AG10803 (cell line): ENCODE measurements around the gene DAP.
A peak's percentile ranks its signal among the peaks of the same experiment; 100 is the strongest.

Experiments
- DNase-seq: peaks from one replicate; pipeline ENCODE4 v3.0.0; 2010; ENCODE audit warnings: low read depth
- H3K4me3 ChIP-seq: 2 replicates; pipeline ENCODE4 v1.5.1; 2011; ENCODE audit warnings: mild to moderate bottlenecking, low read length, control low read depth
- TF ChIP-seq, protein P1 (sequence below): conservative IDR thresholded peaks from 2 replicates; pipeline ENCODE4 v1.5.1; 2011; ENCODE audit warnings: mild to moderate bottlenecking, low read length, control low read depth, inconsistent platforms

Gene DAP

DNA sequence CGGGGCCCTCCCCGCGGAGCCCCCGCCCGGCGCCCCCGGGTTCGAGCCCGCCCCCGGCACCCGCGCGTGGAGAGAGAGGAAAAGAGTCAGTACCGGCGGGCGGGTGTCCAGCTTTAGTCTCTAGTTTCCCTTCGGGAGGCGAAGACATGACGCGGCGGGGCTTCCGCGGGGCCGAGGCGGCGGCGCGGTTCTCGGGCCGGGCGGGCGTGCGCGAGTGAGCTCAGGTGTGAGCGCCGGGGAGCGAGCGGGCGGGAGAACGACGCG is 181 bp downstream of the DAP start:
- H3K4me3 ChIP-seq: peak overlapping the region; percentile 64
- no peak for DNase-seq
- TF ChIP-seq, protein P1, sequence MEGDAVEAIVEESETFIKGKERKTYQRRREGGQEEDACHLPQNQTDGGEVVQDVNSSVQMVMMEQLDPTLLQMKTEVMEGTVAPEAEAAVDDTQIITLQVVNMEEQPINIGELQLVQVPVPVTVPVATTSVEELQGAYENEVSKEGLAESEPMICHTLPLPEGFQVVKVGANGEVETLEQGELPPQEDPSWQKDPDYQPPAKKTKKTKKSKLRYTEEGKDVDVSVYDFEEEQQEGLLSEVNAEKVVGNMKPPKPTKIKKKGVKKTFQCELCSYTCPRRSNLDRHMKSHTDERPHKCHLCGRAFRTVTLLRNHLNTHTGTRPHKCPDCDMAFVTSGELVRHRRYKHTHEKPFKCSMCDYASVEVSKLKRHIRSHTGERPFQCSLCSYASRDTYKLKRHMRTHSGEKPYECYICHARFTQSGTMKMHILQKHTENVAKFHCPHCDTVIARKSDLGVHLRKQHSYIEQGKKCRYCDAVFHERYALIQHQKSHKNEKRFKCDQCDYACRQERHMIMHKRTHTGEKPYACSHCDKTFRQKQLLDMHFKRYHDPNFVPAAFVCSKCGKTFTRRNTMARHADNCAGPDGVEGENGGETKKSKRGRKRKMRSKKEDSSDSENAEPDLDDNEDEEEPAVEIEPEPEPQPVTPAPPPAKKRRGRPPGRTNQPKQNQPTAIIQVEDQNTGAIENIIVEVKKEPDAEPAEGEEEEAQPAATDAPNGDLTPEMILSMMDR: no peak

DNA sequence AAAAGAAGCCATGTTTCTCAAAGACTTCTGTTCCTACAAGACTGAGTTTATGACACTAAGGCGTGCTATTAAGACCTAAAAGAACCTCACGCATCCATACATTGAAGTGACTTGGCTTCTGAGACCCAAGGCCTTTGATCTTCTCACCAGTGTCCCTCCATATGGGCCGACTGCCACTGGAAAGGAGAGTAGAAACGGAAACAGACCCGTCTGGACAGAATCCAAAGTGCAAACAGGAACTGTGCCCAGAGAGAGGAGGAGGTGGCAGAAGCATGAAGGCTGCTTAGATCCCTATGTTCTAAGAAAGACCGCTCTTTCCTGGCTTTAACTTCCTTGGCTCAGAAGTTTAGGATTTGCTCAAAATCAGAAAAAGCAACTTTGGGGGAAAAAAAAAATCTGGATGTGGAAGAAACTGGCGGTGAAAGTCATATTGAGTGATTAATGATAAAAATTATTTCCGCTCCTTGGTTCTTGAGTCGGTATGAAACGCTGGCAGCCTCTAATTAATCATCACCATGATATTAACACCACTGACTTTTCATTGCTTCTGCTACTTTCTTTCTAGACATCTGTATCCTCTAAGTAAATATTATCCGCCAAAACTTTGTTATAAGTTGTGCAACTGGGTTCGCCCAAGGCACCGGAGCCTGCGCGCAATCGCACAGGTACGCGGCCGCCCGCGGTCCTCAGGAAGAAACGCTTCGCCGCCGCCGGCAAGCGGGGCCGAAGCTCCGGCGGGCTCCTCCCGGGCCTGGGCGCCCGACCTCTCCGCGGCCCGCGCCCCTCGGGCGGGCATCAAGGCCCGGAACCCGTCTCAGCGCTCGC is 726 bp downstream of the DAP start:
- peak overlapping the region; percentile 64 for H3K4me3 ChIP-seq
- DNase-seq: peak; percentile 55

GRCh38 chr5:10759111-10759510 is 1.9 kb downstream of the DAP start:
- H3K4me3 ChIP-seq: no peak overlapping the region
- TF ChIP-seq, protein P1: no peak
- DNase-seq: no peak

More for the DNA sequence above, 726 bp downstream of the DAP start:
- TF ChIP-seq, protein P1: no peak

DNA sequence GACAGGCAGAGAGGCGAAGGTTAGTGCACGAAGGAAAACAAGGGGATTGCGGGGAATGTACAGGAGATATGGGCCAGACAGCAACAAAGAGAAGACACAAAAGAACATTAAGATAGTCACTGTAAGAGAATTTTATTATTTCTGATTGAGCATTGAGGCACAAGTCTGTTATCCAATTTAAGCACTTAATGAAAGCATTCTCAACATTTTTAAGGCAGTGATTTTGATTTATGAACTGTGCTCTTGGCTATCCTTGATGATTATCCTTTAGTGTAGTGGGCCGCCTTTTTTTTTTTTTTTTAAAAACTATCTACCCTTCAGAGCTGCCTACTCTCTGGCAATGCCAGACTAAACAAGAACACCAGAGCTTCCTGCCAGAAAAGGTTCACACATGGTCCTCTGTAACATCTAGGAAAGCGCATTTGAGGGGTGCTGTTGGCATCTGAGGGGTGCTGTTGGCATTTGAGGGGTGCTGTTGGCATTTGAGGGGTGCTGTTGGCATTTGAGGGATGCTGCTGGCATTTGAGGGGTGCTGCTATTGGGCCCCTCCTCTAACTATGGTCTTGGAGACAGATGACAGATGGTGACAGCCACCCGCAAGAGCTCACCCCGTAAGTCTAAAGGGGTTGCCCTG is 3.0 kb downstream of the DAP start:
- TF ChIP-seq, protein P1: no peak
- no peak for DNase-seq
- no peak overlapping the region for H3K4me3 ChIP-seq

DNA sequence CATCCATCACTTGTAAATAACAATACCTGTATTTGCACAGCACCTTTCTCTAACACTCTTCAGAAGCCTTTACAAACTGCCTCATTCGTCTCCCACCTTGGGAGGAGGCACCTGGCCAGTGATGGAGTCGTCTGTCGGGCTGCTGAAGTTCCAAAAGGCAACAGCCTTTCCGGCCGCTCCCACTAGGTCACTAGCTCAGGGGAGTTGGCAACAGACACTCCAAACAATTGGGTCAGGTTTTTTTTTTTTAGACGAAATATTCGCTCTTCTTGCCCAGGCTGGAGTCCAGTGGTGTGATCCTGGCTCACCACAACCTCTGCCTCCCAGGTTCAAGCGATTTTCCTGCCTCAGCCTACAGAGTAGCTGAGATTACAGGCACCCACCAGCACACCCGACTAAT is 4.0 kb downstream of the DAP start:
- H3K4me3 ChIP-seq: no peak overlapping the region
- TF ChIP-seq, protein P1: no peak
- no peak for DNase-seq

- DNase-seq: peak; percentile 76
- TF ChIP-seq, protein P1: no peak
- H3K4me3 ChIP-seq: no peak overlapping the region
Observed at GRCh38 chr5:10756549-10756948, 4.5 kb downstream of the DAP start.

- TF ChIP-seq, protein P1: no peak
- no peak overlapping the region for H3K4me3 ChIP-seq
- DNase-seq: no peak
Observed at GRCh38 chr5:10753178-10753577, 7.9 kb downstream of the DAP start.
